WI38 (cell line): ENCODE measurements around the gene FAM162A.

Experiments
- H3K4me3 ChIP-seq: 2 replicates; pipeline ENCODE4 v1.5.1; 2011; ENCODE audit warnings: low read depth, mild to moderate bottlenecking, control low read depth, low read length
- TF ChIP-seq, protein P1 (sequence below): IDR thresholded peaks from 2 replicates; pipeline ENCODE4 v1.5.1; 2012; ENCODE audit warnings: low read depth, mild to moderate bottlenecking, control low read depth, low read length

The FAM162A gene

DNA sequence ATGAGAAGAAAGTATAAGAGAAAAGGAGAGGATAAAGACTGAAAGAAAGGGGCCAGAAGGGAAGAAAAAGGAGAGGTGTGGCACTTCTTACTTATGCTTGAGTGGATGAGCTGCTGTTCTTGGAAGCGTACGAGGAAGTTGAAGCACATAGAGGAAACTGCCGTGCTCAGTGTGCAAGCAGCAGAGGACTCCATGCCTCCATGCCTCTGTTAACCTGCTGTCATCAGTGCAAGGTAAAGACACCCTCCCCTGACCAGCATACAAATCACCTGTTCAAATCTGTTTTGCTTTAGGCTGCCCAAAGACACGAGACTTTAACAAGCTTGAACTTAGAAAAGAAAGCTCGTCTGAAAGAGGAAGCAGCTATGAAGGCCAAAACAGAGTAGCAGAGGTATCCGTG, 25.5 kb downstream of the FAM162A start:
- TF ChIP-seq, protein P1, sequence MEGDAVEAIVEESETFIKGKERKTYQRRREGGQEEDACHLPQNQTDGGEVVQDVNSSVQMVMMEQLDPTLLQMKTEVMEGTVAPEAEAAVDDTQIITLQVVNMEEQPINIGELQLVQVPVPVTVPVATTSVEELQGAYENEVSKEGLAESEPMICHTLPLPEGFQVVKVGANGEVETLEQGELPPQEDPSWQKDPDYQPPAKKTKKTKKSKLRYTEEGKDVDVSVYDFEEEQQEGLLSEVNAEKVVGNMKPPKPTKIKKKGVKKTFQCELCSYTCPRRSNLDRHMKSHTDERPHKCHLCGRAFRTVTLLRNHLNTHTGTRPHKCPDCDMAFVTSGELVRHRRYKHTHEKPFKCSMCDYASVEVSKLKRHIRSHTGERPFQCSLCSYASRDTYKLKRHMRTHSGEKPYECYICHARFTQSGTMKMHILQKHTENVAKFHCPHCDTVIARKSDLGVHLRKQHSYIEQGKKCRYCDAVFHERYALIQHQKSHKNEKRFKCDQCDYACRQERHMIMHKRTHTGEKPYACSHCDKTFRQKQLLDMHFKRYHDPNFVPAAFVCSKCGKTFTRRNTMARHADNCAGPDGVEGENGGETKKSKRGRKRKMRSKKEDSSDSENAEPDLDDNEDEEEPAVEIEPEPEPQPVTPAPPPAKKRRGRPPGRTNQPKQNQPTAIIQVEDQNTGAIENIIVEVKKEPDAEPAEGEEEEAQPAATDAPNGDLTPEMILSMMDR: no peak
- no peak overlapping the region for H3K4me3 ChIP-seq

DNA sequence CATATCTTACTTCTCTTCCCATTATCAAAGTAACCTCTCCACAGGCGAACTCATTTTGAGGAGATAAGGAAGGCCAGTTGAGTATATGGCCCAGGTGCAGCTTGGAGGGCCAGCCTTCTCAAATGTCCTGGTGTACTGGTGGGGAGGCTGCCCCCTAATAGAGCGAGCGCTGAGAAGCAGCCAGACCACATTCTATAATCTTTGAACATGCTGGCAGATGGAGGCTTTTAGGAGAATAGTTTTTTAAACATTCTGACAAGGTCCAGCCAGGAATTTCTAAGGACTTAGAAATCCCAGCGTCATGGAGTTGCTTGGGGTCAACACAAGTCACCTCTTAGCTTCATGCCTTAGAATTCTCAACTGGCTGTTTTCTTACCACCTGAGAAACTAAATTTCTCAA, 26.1 kb downstream of the FAM162A start:
- TF ChIP-seq, protein P1: no peak
- H3K4me3 ChIP-seq: no peak overlapping the region

DNA sequence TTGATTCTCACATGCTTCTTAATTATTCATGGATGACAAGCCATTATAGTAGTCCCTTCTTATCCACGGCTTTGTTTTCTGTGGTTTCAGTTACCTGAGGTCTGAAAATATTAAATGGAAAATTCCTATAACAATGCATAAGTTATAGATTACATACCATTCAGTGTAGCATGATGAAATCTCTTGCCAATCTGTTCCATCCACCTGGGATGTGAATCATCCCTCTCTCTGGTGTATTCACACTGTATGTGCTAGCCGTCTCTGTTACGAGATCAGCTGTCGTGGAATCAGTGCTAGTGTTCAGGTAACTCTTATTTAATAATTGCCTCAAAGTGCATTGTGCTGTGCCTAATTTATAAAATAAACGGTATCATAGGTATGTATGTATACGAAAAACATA, 26.7 kb downstream of the FAM162A start:
- TF ChIP-seq, protein P1: no peak
- H3K4me3 ChIP-seq: no peak overlapping the region

DNA sequence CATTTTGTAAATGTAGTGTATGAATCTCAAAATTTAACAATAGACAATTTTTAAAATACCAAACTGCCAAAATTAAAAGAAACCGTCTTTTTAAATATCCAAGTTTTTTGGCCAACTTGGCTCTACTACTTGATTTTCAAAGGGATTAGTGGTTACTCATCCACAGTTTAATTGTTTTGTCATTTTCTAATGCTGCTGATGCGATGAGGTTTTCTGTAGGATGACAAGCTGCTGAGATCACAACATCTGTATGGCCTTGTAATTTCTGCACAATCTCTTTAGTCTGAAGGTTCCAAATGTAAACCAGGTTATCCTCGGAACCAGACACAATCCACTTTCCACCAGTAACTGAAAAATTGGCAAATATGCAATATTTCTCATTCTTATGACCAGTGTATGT, 30.4 kb downstream of the FAM162A start:
- TF ChIP-seq, protein P1: no peak
- H3K4me3 ChIP-seq: no peak overlapping the region

DNA sequence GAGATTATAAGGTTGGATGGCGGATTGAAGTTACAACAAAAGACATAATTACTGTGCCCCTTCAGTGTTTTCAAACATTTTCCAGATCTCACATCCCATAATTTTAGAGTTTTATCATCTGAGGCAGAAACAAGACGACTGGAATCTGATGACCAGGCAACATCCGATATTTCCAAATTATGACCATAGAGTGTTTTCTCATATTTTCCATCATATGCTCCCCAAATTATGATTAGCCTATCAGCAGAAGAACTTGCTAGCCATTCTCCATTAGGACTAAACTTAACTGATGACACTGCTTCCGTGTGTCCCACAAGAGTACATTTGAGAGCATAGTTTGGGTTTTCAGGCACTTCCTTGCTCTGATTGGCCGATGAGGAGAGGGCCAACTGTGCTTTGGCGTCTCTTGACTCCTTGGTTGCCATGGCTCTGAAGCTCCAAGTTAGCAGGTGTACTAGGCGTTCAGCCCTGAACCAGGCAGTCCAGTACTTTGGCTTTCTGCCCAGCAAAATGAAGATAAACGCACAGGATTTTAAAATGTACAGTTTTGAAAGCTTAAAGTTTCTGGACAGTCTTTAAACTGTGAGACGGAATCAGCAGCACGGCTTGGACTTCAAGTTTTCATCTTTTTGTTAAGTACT, 31.2 kb downstream of the FAM162A start:
- H3K4me3 ChIP-seq: peak overlapping the region; percentile 98
- TF ChIP-seq, protein P1: no peak

DNA sequence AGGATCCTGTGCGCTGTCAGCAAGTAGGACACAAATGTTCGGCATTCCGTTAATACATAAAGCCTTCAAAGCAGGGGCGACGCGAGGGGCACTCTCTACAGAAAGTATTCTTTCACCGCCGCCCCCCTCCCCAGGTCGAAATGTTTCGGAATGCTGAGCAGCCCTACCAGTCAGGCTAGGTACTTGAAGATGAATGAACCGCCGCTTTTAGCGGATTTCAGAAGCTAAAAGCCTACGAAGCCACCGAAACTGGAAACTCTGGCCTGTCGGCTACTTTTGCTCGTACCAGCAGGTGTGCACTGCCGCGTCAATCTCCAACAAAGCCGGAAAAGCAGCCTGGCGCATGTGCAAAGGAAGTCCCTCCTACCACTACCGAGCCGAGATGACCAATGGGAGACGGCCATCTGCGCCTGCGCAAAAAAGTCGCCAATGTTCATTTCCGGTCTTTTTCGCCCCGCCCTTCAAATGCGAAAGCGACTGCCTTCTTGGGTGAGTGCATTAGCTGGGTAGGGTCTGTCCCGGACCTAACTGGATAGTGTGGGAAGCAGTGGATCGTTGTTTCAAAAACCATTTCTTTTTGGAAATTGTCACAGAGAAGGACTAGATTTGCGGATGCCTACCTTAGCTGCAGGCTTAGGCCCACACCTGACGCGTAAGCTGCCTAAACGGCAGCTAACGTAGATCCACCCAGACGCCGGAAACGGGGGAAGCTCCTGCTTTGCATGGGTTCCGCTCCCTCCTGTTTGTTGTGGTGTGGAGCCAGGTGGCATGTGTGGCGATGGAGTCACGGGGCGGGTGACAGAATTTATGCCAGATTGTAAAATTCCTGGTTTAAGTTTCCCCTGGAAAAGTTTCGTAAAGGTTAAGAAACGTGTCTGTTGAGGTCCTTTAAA, 32.0 kb downstream of the FAM162A start, which contains the start of gene WDR5B:
TSS of gene WDR5B (minus strand) at position 301 of the 893 bp plus-strand sequence. CDS start 534 bp downstream, outside the sequence.
- TF ChIP-seq, protein P1: no peak
- H3K4me3 ChIP-seq: peak within 1 kb of the TSS; percentile 98

DNA sequence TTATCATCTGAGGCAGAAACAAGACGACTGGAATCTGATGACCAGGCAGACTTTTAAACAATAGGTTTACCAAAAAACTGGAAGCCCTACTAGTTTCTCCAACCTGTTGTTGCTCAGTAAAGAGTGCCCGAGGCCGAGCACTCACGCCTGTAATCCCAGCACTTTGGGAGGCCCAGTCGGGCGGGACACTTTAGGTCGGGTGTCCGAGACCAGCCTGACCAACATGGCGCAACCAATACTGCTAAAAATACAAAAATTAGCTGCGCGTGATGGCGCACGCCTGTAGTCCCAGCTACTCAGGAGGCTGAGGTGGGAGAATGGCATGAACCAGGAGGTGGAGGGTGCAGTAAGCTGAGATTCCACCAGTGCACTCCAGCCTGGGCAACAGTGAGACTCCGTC, 33.0 kb downstream of the FAM162A start:
- TF ChIP-seq, protein P1: no peak
- peak overlapping the region; percentile 98 for H3K4me3 ChIP-seq
